ENCODE results near the gene SLC39A2. TPM values are rescaled to one million over a fixed set of nuclear protein-coding genes. Genes with fewer than 3 reads are reported as not detected.

SLC39A2 gene
- total and polyA plus RNA-seq, 9 of the 15 experiments (the other 6 are each of a cell fraction or from before 2014, with no cell fraction given): 0.06 to 0.09 TPM; not detected in 7

- TF ChIP-seq AFF1 (IDR thresholded peaks at IDR 0.05; ENCODE audit: low read depth in 1 of 2, partially characterized antibody in 2 of 2) (no peak), ZMIZ1 (IDR thresholded peaks at IDR 0.05; ENCODE audit: low read depth in 2 of 2, low read length in 2 of 2) (peak in 1 of 2 experiments; percentile 71; a peak in 1 of 4 replicates), MLLT1 (IDR thresholded peaks at IDR 0.05) (peak in 1 of 2 experiments; percentile 95; a peak in 2 of 4 replicates), EGR1 (conservative IDR thresholded peaks at IDR 0.05) (0 out of 2 replicates have a peak, but pooled peaks have one; percentile 6), ZBTB17 (CRISPR knock-in tag; IDR thresholded peaks at IDR 0.05) (peak; percentile 98), ZNF280B (CRISPR knock-in tag; IDR thresholded peaks at IDR 0.05) (no peak)
These were observed 50.2 kb downstream of the SLC39A2 start (continued) for GRCh38 chr14:21049271-21049673.

All from K562 (cell line).